GM19351 (cell line): Measurements from ENCODE around the gene VWA8.
"Not testable (repeated sequence)": the region's sequence is repeated elsewhere in the genome, so short reads cannot be mapped to it uniquely, and the experiment has no call there.

ENCODE experiments used
- ATAC-seq: cut with Tn5 transposase; IDR thresholded peaks from one replicate; pipeline ENCODE4 v1.9.1; 2021; ENCODE audit warnings: mild to moderate bottlenecking, moderate library complexity; ENCODE audit not compliant: unreplicated experiment

Gene VWA8

GRCh38 chr13:41652735-41653361 is 308.1 kb downstream of the VWA8 start:
- no peak for ATAC-seq

DNA sequence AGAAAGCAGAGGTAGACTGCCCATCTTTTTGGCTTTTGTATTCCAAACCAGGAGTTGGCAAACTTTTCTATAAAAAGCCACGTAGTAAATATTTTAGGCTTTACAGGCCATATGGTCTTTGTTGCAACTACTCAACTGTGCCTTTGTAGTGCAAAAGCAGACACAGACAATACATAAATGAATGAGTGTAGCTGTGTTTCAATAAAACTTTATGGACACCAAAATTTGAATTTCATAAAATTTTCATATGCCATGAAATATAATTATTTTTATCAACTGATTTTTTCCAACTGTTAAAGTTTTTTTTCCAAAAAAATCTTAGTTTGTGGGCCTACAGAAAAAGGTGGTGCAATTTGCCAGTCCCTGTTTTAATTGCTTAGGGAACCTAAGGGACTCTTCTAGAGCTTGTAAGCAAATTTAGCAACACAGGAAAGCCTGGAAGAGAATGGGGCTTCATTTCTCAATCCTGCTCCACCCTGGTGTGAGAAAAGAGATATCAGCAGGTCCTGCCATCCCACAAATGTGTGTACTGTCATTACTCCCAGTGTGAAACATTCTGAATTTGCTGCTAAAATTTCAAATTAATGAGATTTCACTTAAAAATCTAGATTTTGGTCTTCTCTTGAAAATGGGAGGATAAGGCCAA is 309.4 kb downstream of the VWA8 start:
- ATAC-seq, result no peak

DNA sequence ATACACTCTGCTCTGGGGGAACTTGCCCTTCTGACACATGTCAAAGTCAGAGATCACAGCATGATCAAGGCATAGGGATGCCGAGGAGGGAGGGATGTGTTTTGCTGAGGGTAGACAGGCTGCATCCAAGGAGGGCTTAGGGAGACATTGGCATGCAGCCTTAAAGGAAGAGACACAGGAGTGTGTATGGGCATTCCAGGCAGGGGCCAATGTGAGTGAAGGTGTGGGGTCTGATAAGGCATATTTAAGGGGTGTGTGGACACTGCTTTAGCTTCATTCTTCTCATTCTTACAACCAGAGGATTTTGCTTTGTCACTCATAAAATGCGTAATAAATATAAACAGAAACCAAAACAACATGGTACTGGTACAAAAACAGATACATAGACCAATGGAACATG is 310.2 kb downstream of the VWA8 start:
- no peak for ATAC-seq

GRCh38 chr13:41649659-41650058 is 311.2 kb downstream of the VWA8 start:
- ATAC-seq, result no peak

DNA sequence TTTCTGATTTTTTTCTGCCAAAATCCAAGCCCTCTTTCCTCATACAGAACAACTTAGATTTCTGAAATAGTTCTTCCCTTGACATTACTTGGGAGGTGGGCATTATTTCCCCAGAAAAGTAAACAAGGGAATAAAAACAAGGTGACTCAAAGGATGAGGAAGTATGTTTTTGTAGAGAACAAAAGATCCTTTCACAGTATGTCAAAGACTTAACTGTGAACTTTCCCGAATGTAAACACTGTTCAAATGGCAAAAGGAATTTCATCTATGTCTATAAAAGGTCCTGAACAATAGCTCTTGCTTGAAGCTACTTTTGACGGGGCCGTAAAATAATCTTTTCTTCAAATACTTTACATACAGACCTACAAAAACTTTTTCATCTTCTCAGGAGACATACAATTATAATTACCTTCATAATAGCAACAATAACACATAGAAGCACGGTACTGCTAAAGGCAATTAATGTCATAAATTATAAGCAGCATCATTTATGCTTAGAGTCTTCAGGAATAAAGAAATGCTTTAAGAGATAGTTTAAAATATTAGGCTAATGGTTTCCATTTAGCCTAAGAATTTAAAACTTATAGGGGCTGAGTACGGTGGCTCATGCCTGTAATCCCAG is 312.5 kb downstream of the VWA8 start:
- no peak for ATAC-seq

- ATAC-seq, result not testable (repeated sequence)
Measured at GRCh38 chr13:41647699-41648313, 313.1 kb downstream of the VWA8 start.

DNA sequence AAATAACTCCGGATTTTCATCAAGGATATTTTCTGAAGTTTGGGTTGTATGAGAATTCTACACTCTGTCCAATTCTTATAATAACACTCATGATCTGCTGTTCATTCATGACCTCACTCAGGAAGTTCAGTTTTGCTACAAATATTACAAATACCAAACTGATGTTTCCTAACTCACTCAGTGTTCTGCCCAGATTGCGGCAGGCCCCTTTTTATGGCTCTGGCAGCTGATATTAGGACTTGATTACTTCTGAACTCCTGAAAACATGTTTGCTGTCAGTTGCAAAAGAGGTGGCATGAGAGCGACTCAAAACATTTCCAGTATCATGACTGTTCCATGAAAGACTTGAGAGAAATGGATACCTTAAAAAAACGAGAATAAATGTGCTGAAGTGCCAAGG is 315.6 kb downstream of the VWA8 start:
- no peak for ATAC-seq

DNA sequence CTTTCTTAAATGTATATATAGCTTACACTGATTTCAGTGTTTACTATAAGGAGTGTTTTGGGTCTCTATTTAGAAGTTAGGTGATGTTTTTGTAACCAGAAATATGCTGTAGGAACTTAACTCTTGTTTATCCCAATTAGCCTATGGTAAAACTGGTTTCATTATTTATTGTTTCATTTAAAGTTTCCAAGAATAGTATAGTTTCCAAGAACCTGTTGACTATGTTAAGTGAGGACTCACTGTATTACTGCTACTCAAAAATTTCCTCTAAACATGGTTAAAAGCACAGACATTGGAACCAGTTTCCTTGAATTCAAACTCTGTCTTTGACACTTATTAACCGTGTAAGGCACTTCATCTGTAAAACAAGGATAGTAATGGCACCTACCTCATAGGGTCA is 316.2 kb downstream of the VWA8 start:
- no peak for ATAC-seq

- ATAC-seq, result no peak
Measured at GRCh38 chr13:41643507-41643906, 317.4 kb downstream of the VWA8 start.

DNA sequence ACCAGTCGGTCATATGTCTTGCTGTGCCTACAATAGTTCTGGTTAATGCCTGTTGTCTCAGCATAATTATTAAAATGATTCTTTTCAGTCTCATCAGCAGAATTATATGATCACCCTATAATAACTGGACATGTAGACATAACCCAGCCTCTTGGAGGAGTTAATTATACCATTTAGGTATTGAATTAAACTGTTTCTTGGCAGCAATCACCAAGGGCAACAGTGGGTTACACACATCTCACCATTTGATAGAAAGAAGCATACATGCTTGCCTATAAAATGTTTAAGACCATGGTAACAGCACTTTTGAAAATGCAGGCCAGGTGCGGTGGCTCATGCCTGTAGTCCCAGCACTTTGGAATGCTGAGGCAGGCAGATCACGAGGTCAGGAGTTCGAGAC is 318.9 kb downstream of the VWA8 start:
- ATAC-seq, result no peak

DNA sequence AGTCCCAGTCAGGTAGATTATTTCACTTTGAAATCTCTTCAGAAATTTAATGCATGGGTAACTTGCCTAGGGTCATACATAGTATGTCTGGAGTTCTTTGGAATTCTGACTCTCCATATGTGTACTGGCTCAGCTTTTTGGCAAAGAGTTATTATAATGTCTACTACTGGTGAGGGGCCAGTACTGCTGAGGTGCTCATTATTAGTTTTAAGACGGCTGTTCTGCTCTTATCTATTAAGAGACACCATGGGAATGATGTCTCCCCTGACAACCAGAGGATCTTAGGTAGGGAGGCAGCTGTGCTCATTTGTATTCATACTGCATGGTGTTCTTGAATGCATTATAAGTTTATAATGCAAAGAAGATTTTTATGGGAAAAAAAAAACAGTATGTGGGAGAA is 319.5 kb downstream of the VWA8 start:
- ATAC-seq, result no peak

GRCh38 chr13:41639955-41640780 is 320.7 kb downstream of the VWA8 start:
- no peak for ATAC-seq

GRCh38 chr13:41639237-41639904 is 321.5 kb downstream of the VWA8 start:
- ATAC-seq, result no peak

DNA sequence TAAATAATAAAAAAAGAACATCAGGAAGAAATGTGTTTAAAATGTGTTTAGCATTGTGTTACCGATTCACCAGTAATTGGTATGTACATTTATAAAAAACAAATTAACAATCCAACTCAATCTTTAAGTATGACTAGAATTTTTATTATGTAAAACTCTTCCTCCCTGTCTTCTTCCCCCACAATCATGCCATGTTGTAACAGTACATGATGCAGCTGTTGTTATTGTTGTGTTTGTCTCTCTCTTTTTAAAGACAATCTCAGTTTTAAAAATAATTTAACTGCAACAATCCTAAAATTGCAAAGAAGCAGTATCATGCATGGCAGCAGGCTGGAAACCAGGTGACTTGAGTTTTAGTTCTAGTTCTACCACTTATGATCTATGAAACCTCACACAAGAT is 323.3 kb downstream of the VWA8 start:
- no peak for ATAC-seq

- not testable (repeated sequence) for ATAC-seq
Measured at GRCh38 chr13:41637032-41637431, 323.9 kb downstream of the VWA8 start.

DNA sequence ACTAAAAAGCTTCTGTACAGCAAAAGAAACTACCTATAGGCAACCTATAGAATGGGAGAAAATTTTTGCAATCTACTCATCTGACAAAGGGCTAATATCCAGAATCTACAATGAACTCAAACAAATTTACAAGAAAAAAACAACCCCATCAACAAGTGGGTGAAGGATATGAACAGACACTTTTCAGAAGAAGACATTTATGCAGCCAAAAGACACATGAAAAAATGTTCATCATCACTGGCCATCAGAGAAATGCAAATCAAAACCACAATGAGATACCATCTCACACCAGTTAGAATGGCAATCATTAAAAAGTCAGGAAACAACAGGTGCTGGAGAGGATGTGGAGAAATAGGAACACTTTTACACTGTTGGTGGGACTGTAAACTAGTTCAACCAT is 324.3 kb downstream of the VWA8 start:
- not testable (repeated sequence) for ATAC-seq

- ATAC-seq, result no peak
Measured at GRCh38 chr13:41634407-41634806, 326.5 kb downstream of the VWA8 start.

GRCh38 chr13:41633776-41634175 is 327.1 kb downstream of the VWA8 start:
- no peak for ATAC-seq

DNA sequence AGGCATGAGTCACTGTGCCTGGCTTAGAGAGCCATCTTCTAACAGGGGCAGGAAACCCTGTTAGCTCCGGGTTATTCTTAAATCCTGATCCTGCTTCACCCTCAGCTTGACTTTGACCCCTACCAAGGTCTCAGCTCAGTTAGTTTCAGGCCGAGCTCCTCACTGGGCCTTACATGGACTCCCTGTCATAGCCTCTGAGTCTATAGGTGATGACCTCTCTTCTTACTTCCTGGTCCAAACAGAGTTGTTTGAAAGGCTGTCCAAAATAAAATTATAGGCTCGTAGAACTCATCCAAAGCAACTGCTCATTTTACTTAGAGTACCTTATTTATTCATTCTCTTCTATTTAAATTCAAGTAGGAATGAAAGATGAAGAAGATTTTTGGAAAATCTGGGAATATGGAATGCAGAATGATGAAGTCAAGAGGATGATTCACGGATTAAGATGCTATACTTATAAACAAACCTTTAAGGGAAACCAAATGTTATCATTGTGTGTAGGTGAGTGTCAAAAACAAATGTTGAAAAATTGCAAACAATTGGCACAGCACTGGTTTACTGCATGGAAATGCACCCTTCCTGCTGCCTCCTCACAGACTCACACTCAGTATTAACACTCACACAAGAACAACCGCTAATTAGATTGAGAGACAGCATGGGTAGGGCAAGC is 329.5 kb downstream of the VWA8 start:
- no peak for ATAC-seq

GRCh38 chr13:41627425-41627824 is 333.5 kb downstream of the VWA8 start:
- no peak for ATAC-seq
